ENCODE data around the gene SLC2A14.
"Not testable (repeated sequence)": the region's sequence is repeated elsewhere in the genome, so short reads cannot be mapped to it uniquely, and the experiment has no call there.

SLC2A14 gene

GRCh38 chr12:7797698-7798398 is 74.9 kb downstream of the SLC2A14 start:
- Histone ChIP-seq H3F3A (ENCODE audit: insufficient read depth, low read length) (no peaks in the 10 kb centered on the region), H3K9ac (ENCODE audit: low read length) (no peak overlapping the region), H3K4me2 (ENCODE audit: low read length) (no peak overlapping the region), H4K20me1 (ENCODE audit: insufficient read depth, low read length) (no peaks in the 10 kb centered on the region), H3K27ac (ENCODE audit: low read depth, low read length, poor library complexity, severe bottlenecking) (no peak overlapping the region), H3K4me1 (ENCODE audit: insufficient read depth, low read length, severe bottlenecking) (no peaks in the 10 kb centered on the region), H3K27me3 (ENCODE audit: insufficient read depth, low read length) (no peaks in the 10 kb centered on the region), H3K79me2 (ENCODE audit: insufficient read depth, low read length) (no peaks in the 10 kb centered on the region), H3K4me3 (ENCODE audit: low read depth, low read length, poor library complexity, severe bottlenecking) (no peak overlapping the region), H3K9me3 (ENCODE audit: low read length) (no peaks in the 10 kb centered on the region), H2AFZ (ENCODE audit: low read length) (no peak overlapping the region), H3K9me2 (ENCODE audit: low read depth, low read length) (no peaks in the 10 kb centered on the region), H3K36me3 (ENCODE audit: insufficient read depth, low read length) (no peaks in the 10 kb centered on the region)
- TF ChIP-seq EZH2 (IDR thresholded peaks at IDR 0.05; ENCODE audit: borderline replicate concordance, low read length) (no peak), CTCF (IDR thresholded peaks at IDR 0.05; ENCODE audit: low read length) (no peak)

DNA sequence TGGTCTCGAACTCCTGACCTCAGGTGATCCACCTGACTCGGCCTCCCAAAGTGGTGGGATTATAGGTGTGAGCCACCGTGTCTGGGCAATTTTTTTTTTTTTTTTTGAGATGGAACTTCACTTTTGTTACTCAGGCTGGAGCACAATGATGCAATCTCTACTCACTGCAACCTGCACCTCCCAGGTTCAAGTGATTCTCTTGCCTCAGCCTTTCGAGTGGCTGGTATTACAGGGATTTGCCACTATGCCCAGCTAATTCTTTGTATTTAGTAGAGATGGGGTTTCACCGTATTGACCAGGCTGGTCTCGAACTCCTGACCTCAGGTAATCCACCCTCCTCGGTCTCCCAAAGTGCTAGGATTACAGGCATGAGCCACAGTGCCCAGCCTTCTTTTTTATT is 75.4 kb downstream of the SLC2A14 start:
- H2AFZ ChIP-seq (ENCODE audit: low read length); H3K79me2 ChIP-seq (ENCODE audit: insufficient read depth, low read length); H3K4me1 ChIP-seq (ENCODE audit: insufficient read depth, low read length, severe bottlenecking); H3K27ac ChIP-seq (ENCODE audit: low read depth, low read length, poor library complexity, severe bottlenecking); H3K9me3 ChIP-seq (ENCODE audit: low read length); H3K4me2 ChIP-seq (ENCODE audit: low read length); H3F3A ChIP-seq (ENCODE audit: insufficient read depth, low read length); H3K4me3 ChIP-seq (ENCODE audit: low read depth, low read length, poor library complexity, severe bottlenecking); H4K20me1 ChIP-seq (ENCODE audit: insufficient read depth, low read length); H3K27me3 ChIP-seq (ENCODE audit: insufficient read depth, low read length); H3K9me2 ChIP-seq (ENCODE audit: low read depth, low read length); H3K36me3 ChIP-seq (ENCODE audit: insufficient read depth, low read length); H3K9ac ChIP-seq (ENCODE audit: low read length): not testable (repeated sequence)

- Histone ChIP-seq H3K4me1 (ENCODE audit: insufficient read depth, low read length, severe bottlenecking) (no peaks in the 10 kb centered on the region), H3K27ac (ENCODE audit: low read depth, low read length, poor library complexity, severe bottlenecking) (no peak overlapping the region), H3K36me3 (ENCODE audit: insufficient read depth, low read length) (no peaks in the 10 kb centered on the region), H3F3A (ENCODE audit: insufficient read depth, low read length) (no peaks in the 10 kb centered on the region), H2AFZ (ENCODE audit: low read length) (no peak overlapping the region), H3K4me3 (ENCODE audit: low read depth, low read length, poor library complexity, severe bottlenecking) (no peak overlapping the region), H3K9ac (ENCODE audit: low read length) (no peak overlapping the region), H3K4me2 (ENCODE audit: low read length) (no peak overlapping the region), H3K27me3 (ENCODE audit: insufficient read depth, low read length) (no peaks in the 10 kb centered on the region), H3K9me2 (ENCODE audit: low read depth, low read length) (no peaks in the 10 kb centered on the region), H3K79me2 (ENCODE audit: insufficient read depth, low read length) (no peaks in the 10 kb centered on the region), H4K20me1 (ENCODE audit: insufficient read depth, low read length) (no peaks in the 10 kb centered on the region), H3K9me3 (ENCODE audit: low read length) (no peaks in the 10 kb centered on the region)
- TF ChIP-seq EZH2 (IDR thresholded peaks at IDR 0.05; ENCODE audit: borderline replicate concordance, low read length) (no peak), CTCF (IDR thresholded peaks at IDR 0.05; ENCODE audit: low read length) (no peak)
These were observed 79.5 kb downstream of the SLC2A14 start for GRCh38 chr12:7793211-7793610.

DNA sequence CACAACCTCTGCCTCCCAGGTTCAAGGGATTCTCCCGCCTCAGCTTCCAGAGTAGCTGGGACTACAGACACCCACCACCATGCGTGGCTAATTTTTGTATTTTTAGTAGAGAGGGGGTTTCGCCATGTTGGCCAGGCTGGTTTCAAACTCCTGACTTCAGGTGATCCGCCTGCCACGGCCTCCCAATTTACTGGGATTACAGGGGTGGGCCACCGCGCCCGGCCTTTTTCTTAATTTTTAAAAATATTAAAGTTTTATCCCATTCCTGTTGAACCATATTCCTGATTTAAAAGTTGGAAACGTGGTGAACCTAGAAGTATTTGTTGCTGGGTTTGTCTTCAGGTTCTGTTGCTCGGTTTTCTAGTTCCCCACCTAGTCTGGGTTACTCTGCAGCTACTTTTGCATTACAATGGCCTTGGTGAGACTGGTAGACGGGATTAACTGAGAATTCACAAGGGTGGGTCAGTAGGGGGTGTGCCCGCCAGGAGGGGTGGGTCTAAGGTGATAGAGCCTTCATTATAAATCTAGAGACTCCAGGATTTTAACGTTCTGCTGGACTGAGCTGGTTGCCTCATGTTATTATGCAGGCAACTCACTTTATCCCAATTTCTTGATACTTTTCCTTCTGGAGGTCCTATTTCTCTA is 83.7 kb downstream of the SLC2A14 start, which contains the start of gene NANOG:
Gene NANOG (plus strand): TSS at position 519 of the 645 bp plus-strand sequence. CDS start 213 bp downstream, outside the sequence.
- H2AFZ ChIP-seq (ENCODE audit: low read length); H3K36me3 ChIP-seq (ENCODE audit: insufficient read depth, low read length); H3K9me3 ChIP-seq (ENCODE audit: low read length); H3K27ac ChIP-seq (ENCODE audit: low read depth, low read length, poor library complexity, severe bottlenecking); H3K4me3 ChIP-seq (ENCODE audit: low read depth, low read length, poor library complexity, severe bottlenecking); H4K20me1 ChIP-seq (ENCODE audit: insufficient read depth, low read length); H3K4me2 ChIP-seq (ENCODE audit: low read length); H3K4me1 ChIP-seq (ENCODE audit: insufficient read depth, low read length, severe bottlenecking); H3K27me3 ChIP-seq (ENCODE audit: insufficient read depth, low read length); H3F3A ChIP-seq (ENCODE audit: insufficient read depth, low read length); H3K79me2 ChIP-seq (ENCODE audit: insufficient read depth, low read length); H3K9ac ChIP-seq (ENCODE audit: low read length); H3K9me2 ChIP-seq (ENCODE audit: low read depth, low read length): not testable (repeated sequence)

Measured in OCI-LY1 (cell line).